Measurements from ENCODE around the gene C3.

DNA sequence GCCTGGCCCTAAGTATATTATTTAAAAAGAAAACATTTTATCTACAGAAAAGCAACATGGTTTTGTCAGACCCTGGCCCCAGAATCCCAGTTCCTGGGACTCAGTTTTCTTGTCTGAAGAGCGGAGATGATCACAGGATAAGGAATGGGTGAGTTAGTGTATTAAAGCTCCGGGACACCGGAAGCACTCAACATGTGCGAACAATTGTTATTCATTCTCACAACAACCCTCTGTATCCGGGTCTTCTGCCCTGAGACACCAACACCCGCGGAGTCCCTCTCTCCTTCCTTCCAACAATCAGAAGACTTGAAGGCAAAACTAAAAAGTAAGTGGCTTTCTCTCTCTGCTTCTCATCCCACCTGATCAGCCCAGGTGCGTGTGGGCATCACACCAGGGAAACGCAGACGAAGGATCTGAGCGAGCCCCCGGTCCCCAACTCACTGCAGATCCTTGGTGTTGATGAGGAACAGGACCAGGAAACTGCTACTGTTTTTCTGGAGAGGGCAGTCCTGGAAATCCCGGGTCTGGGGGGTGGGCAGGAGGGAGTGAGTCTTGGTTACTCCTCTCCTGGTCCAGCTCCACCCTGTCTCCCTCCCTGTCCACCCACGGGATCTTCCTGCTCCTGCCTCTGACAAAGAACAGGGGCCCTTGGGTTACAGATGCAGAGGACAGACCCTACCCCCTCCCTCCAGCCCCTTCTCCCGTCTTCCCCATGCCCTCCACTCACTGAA is 14.9 kb upstream of the C3 start:
- TF ChIP-seq, protein P1, sequence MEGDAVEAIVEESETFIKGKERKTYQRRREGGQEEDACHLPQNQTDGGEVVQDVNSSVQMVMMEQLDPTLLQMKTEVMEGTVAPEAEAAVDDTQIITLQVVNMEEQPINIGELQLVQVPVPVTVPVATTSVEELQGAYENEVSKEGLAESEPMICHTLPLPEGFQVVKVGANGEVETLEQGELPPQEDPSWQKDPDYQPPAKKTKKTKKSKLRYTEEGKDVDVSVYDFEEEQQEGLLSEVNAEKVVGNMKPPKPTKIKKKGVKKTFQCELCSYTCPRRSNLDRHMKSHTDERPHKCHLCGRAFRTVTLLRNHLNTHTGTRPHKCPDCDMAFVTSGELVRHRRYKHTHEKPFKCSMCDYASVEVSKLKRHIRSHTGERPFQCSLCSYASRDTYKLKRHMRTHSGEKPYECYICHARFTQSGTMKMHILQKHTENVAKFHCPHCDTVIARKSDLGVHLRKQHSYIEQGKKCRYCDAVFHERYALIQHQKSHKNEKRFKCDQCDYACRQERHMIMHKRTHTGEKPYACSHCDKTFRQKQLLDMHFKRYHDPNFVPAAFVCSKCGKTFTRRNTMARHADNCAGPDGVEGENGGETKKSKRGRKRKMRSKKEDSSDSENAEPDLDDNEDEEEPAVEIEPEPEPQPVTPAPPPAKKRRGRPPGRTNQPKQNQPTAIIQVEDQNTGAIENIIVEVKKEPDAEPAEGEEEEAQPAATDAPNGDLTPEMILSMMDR (IDR thresholded peaks at IDR 0.05), result no peak
- TF ChIP-seq EZH2phosphoT487 (IDR thresholded peaks at IDR 0.05), result no peak
